Measurements from ENCODE around the gene IMPA2. TPM values are rescaled to one million over a fixed set of nuclear protein-coding genes. Genes with fewer than 3 reads are reported as not detected.

The IMPA2 gene
- total RNA-seq, 1 experiment from 2014 or later = 22.4 TPM

- H3K4me1 ChIP-seq (ENCODE audit: insufficient read depth, low read length, poor library complexity, severe bottlenecking) = no peaks in the 10 kb centered on the region
- ChIA-PET POLR2A (ENCODE audit: low non-redundant PET) (no interaction called here), CTCF (no interaction called here)
- TF ChIP-seq CTCF (conservative IDR thresholded peaks at IDR 0.05; ENCODE audit: low read depth, low read length) = no peak
- no peak for TF ChIP-seq EZH2 (IDR thresholded peaks at IDR 0.05; ENCODE audit: borderline replicate concordance, low read depth, low read length, poor library complexity, severe bottlenecking)
- DNase-seq (ENCODE audit: low spot score) = no peak
- no peak overlapping the region for H3K27ac ChIP-seq (ENCODE audit: low read depth, low read length, poor library complexity, severe bottlenecking)
- H3K4me3 ChIP-seq (ENCODE audit: low read depth, low read length, poor library complexity, severe bottlenecking) = no peak overlapping the region
- no TSS peak for BruUV-seq (replicated peaks)
- no peaks in the 10 kb centered on the region for H3K27me3 ChIP-seq (replicated peaks; ENCODE audit: insufficient read depth, low read depth, low read length, poor library complexity)
- no peaks in the 10 kb centered on the region for H3K36me3 ChIP-seq (ENCODE audit: insufficient read depth, low read length, poor library complexity, severe bottlenecking)
- H3K9me3 ChIP-seq (ENCODE audit: low read depth, low read length, poor library complexity, severe bottlenecking) = no peaks in the 10 kb centered on the region
- intact Hi-C loops (cut with micrococcal nuclease; ENCODE audit: unreplicated experiment) = no loop called here
These were observed 46.2 kb downstream of the IMPA2 start for GRCh38 chr18:12027480-12027879.

- ChIA-PET POLR2A (ENCODE audit: low non-redundant PET) (no interaction called here), CTCF (no interaction called here)
- intact Hi-C loops (cut with micrococcal nuclease; ENCODE audit: unreplicated experiment) = no loop called here
- no peak overlapping the region for H3K4me3 ChIP-seq (ENCODE audit: low read depth, low read length, poor library complexity, severe bottlenecking)
- H3K4me1 ChIP-seq (ENCODE audit: insufficient read depth, low read length, poor library complexity, severe bottlenecking) = no peaks in the 10 kb centered on the region
- H3K27me3 ChIP-seq (replicated peaks; ENCODE audit: insufficient read depth, low read depth, low read length, poor library complexity) = no peaks in the 10 kb centered on the region
- no peaks in the 10 kb centered on the region for H3K9me3 ChIP-seq (ENCODE audit: low read depth, low read length, poor library complexity, severe bottlenecking)
- no peaks in the 10 kb centered on the region for H3K36me3 ChIP-seq (ENCODE audit: insufficient read depth, low read length, poor library complexity, severe bottlenecking)
- no peak for DNase-seq (ENCODE audit: low spot score)
- TF ChIP-seq EZH2 (IDR thresholded peaks at IDR 0.05; ENCODE audit: borderline replicate concordance, low read depth, low read length, poor library complexity, severe bottlenecking) (no peak), CTCF (conservative IDR thresholded peaks at IDR 0.05; ENCODE audit: low read depth, low read length) (no peak)
- BruUV-seq (replicated peaks) = no TSS peak
- no peak overlapping the region for H3K27ac ChIP-seq (ENCODE audit: low read depth, low read length, poor library complexity, severe bottlenecking)
These were observed 46.8 kb downstream of the IMPA2 start for GRCh38 chr18:12028040-12028628.

- CTCF ChIA-PET = no interaction called here
- Histone ChIP-seq H3K27me3 (replicated peaks; ENCODE audit: insufficient read depth, low read depth, low read length, poor library complexity) (no peaks in the 10 kb centered on the region), H3K4me1 (ENCODE audit: insufficient read depth, low read length, poor library complexity, severe bottlenecking) (no peaks in the 10 kb centered on the region), H3K36me3 (ENCODE audit: insufficient read depth, low read length, poor library complexity, severe bottlenecking) (no peaks in the 10 kb centered on the region), H3K27ac (ENCODE audit: low read depth, low read length, poor library complexity, severe bottlenecking) (no peak overlapping the region), H3K4me3 (ENCODE audit: low read depth, low read length, poor library complexity, severe bottlenecking) (no peak overlapping the region), H3K9me3 (ENCODE audit: low read depth, low read length, poor library complexity, severe bottlenecking) (no peaks in the 10 kb centered on the region)
- intact Hi-C loops (cut with micrococcal nuclease; ENCODE audit: unreplicated experiment) = no loop called here
- no peak for DNase-seq (ENCODE audit: low spot score)
- POLR2A ChIA-PET (ENCODE audit: low non-redundant PET) = no interaction called here
- TF ChIP-seq EZH2 (IDR thresholded peaks at IDR 0.05; ENCODE audit: borderline replicate concordance, low read depth, low read length, poor library complexity, severe bottlenecking) (no peak), CTCF (conservative IDR thresholded peaks at IDR 0.05; ENCODE audit: low read depth, low read length) (no peak)
- no TSS peak for BruUV-seq (replicated peaks)
These were observed 47.4 kb downstream of the IMPA2 start for GRCh38 chr18:12028674-12029073.

All from A673 (cell line).